Activated CD4-positive, alpha-beta memory T cell treated with anti-CD3 and anti-CD28 coated beads for 36 hours (primary cell): ENCODE measurements around the gene STARD3. TPM values are rescaled to one million over a fixed set of nuclear protein-coding genes. Genes with fewer than 3 reads are reported as not detected.

Experiments used
- CTCF ChIA-PET: fragments of 350-600 bp; sonication (Branson Sonifier 250); formaldehyde crosslinking; loops from one replicate; lab custom pipeline; 2021; ENCODE audit warnings: antibody characterized with exemption, inconsistent platforms; lab: Charles Lee
- POLR2A ChIA-PET: fragments of 350-600 bp; sonication (Branson Sonifier 250); formaldehyde crosslinking; loops from one replicate; lab custom pipeline; 2021; ENCODE audit warnings: antibody characterized with exemption; lab: Charles Lee
- DNase-seq: peaks from one replicate; pipeline ENCODE4 v3.0.0-alpha.2; 2020
- H3K27ac Mint-ChIP-seq: one replicate; pipeline ENCODE4 v1.8.0; 2021; ENCODE audit warnings: mixed read lengths
- H3K27me3 Mint-ChIP-seq: one replicate; pipeline ENCODE4 v1.8.0; 2021; ENCODE audit warnings: mixed read lengths
- H3K36me3 Mint-ChIP-seq: one replicate; pipeline ENCODE4 v1.8.0; 2021; ENCODE audit warnings: mixed read lengths
- H3K4me1 Mint-ChIP-seq: one replicate; pipeline ENCODE4 v1.8.0; 2021; ENCODE audit warnings: low read depth, mixed read lengths
- H3K4me3 Mint-ChIP-seq: one replicate; pipeline ENCODE4 v1.8.0; 2021; ENCODE audit warnings: mild to moderate bottlenecking, mixed read lengths
- H3K9me3 Mint-ChIP-seq: one replicate; pipeline ENCODE4 v1.8.0; 2021; ENCODE audit warnings: mixed read lengths
- intact Hi-C: fragments of 100-400 bp; cut with micrococcal nuclease; formaldehyde crosslinking; loops from one replicate; pipeline ENCODE4 v1.15.1; 2023
- total RNA-seq, 2 experiments: library from RNA; stranded (reverse); gene quantifications; one replicate each; pipeline ENCODE4 v1.2.3, GENCODE V29; 2021

Gene STARD3
- total RNA-seq, 2 experiments from 2014 or later, result 53.6 to 60.3 TPM

DNA sequence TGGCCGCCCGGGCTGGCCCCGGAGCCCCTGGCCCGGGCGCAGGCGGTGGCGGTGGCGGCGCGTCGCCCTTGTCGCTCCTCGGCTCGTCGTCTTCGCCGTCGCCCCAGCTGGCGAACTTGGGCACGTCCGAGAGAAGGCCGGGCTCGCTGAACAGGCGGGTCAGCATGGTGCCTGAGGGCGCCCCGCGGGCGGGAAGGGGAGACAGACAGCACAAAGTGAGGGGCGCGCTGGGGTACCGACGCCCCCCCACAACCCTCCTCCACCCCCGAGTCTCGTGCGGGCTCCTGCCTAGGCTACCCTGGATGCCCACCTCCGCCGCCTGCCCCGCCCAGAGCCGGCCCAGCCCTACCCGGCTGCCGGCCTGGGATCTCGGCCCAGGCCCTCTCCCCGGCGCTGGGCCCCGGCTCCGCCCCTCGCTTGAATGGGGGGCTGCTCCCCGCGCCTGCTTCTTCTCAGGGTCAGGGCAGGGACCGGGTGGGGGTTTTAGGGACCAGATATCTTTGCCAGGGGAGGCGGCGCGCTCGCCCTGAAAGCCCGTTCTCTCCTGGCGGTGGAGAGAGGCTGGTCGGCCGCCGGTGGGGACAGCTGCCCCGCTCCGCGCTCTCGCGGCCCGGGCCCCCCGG is 30.4 kb upstream of the STARD3 start:
- Mint-ChIP-seq H3K4me1 (peaks cover 17% of the 10 kb centered on the region), H3K36me3 (no peaks in the 10 kb centered on the region), H3K4me3 (no peak overlapping the region), H3K9me3 (no peaks in the 10 kb centered on the region), H3K27me3 (peaks cover 61% of the 10 kb centered on the region), H3K27ac (no peak overlapping the region)
- CTCF ChIA-PET, result interaction anchor here (0.8 to 9.2 kb wide), 2 partner anchors 16 to 59 kb away, joined by 3 to 56 read pairs; no protein-coding TSS in a partner anchor
- intact Hi-C loops, result no loop called here
- POLR2A ChIA-PET, result no interaction called here
- no peak for DNase-seq

DNA sequence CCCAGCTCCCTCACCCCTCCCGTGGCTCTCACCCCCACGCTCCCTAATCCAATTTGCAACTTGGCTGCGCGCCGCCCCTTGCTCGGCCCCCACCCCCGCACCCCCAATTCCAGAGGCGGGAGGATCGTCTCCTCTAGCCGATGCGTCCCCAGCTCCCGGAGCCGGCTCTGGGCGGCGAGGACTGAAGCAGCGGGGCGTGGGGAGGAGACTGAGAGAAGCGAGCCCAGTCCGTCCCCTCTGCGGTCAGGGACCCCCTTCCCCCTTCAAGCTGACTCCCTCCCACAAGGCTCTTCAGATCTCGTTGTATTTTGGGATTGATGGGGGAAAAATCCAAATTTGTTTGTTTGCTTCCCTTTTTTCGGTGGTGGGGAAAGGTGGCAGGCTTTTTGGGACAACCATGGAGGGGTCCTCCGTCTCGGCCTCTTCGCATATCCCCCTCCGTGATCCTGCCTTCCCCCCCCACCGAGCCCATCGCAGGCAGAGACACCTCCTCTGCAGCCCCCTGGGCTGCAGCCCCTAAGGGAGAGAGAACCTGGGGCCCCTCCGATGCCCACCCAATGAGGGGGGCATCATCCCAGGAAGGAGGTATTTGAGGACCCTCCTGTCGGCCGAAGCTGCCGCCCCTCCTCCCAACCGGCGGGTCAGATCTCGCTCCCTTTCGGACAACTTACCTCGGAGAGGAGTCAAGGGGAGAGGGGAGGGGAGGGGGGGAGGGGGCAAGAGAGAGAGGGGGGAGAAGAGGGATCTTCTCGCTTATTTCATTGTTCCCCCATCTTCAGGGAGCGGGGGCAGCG is 29.7 kb upstream of the STARD3 start:
- DNase-seq, result no peak
- Mint-ChIP-seq H3K9me3 (no peaks in the 10 kb centered on the region), H3K4me3 (no peak overlapping the region), H3K27me3 (peaks cover 54% of the 10 kb centered on the region), H3K27ac (no peak overlapping the region), H3K36me3 (no peaks in the 10 kb centered on the region), H3K4me1 (peaks cover 17% of the 10 kb centered on the region)
- intact Hi-C loops, result no loop called here
- ChIA-PET CTCF (interaction anchor here (0.8 to 9.2 kb wide), 2 partner anchors 15 to 59 kb away, joined by 3 to 56 read pairs; no protein-coding TSS in a partner anchor), POLR2A (no interaction called here)

DNA sequence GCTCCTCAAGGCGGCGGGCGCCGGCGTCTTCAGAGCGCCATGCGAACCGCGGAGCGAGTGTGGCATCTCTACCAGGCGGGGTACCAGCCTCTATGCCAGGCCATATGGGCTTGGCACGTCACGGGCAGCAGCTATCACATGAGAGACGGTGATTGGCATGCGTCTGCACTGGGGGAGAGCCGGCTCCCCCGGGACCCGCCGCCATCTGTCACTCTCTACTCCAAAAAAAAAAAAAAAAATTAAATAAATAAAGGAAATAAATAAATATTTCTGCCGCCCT is 29.2 kb upstream of the STARD3 start, which contains the start of gene NEUROD2:
TSS of gene NEUROD2 (minus strand) at position 70 of the 280 bp plus-strand sequence. CDS start 1,321 bp downstream, outside the sequence.
- H3K4me1 Mint-ChIP-seq, result peaks cover 17% of the 10 kb centered on the region
- ChIA-PET CTCF (interaction anchor here (9.2 kb wide), 1 partner anchor 14 kb away, joined by 56 read pairs; no protein-coding TSS in a partner anchor), POLR2A (no interaction called here)
- no peak within 1 kb of the TSS for H3K4me3 Mint-ChIP-seq
- no peaks in the 10 kb centered on the region for H3K36me3 Mint-ChIP-seq
- H3K9me3 Mint-ChIP-seq, result no peaks in the 10 kb centered on the region
- H3K27ac Mint-ChIP-seq, result no peak within 1 kb of the TSS
- H3K27me3 Mint-ChIP-seq, result peaks cover 50% of the 10 kb centered on the region
- intact Hi-C loops, result no loop called here
- no peak for DNase-seq

DNA sequence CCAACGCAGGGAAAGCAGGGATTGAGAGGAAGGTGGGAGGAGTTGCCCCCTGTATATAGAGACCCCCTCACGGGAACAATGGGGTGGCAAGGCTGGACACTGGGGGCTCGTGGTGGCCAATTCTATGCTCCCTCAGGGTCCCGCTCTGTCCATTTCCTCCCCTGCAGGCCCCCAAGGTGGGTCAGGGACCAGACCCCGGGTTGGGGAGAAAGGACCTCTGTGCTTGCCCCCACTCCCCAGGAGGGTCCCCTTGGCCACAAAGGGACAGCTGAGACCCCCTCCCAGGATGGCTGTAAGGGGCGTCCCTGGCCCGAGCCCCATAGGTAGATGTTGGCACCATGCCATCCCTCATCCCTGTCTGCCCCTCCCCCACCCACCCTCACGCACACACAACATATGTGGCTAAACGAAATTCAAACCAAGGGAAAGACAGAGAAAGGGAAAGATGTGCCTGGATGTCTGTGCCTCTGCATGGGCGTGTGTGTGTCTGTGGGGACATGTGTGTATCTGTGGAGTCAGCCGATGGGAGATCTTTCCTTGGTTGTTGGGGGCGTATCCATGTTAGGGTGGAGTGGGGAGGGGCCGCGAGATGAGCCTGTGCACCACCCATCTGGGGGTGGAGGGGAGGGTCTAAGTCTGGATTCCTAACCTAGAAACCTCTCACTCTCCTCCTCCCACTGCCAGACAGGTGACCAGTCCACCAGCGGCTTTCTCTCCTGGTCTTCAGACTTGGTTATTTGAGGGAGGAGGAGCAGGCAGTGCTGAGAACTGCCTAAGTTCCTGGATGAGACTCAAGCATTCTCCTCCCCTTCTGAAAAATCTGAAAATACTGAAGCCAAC is 28.6 kb upstream of the STARD3 start:
- Mint-ChIP-seq H3K27me3 (peaks cover 49% of the 10 kb centered on the region), H3K4me3 (no peak overlapping the region), H3K9me3 (no peaks in the 10 kb centered on the region), H3K36me3 (no peaks in the 10 kb centered on the region), H3K27ac (no peak overlapping the region), H3K4me1 (peaks cover 15% of the 10 kb centered on the region)
- intact Hi-C loops, result no loop called here
- POLR2A ChIA-PET, result no interaction called here
- no peak for DNase-seq
- CTCF ChIA-PET, result interaction anchor here (9.2 kb wide), 1 partner anchor 14 kb away, joined by 56 read pairs; no protein-coding TSS in a partner anchor

GRCh38 chr17:39609416-39610025 is 27.4 kb upstream of the STARD3 start:
- no peaks in the 10 kb centered on the region for H3K9me3 Mint-ChIP-seq
- no peak for DNase-seq
- no peak overlapping the region for H3K27ac Mint-ChIP-seq
- H3K36me3 Mint-ChIP-seq, result no peaks in the 10 kb centered on the region
- H3K4me3 Mint-ChIP-seq, result no peak overlapping the region
- intact Hi-C loops, result no loop called here
- H3K27me3 Mint-ChIP-seq, result peaks cover 41% of the 10 kb centered on the region
- ChIA-PET CTCF (interaction anchor here (0.7 to 0.9 kb wide), 2 partner anchors 12 to 30 kb away, joined by 3 to 4 read pairs; no protein-coding TSS in a partner anchor), POLR2A (no interaction called here)
- H3K4me1 Mint-ChIP-seq, result peaks cover 10% of the 10 kb centered on the region

GRCh38 chr17:39611401-39612112 is 25.4 kb upstream of the STARD3 start:
- no peaks in the 10 kb centered on the region for H3K36me3 Mint-ChIP-seq

GRCh38 chr17:39612291-39612894 is 24.6 kb upstream of the STARD3 start:
- ChIA-PET POLR2A (no interaction called here), CTCF (interaction anchor here (0.6 to 4.6 kb wide), 2 partner anchors 11 to 22 kb away, joined by 3 to 47 read pairs; no protein-coding TSS in a partner anchor)
- peaks cover under 1% of the 10 kb centered on the region for H3K4me1 Mint-ChIP-seq
- H3K9me3 Mint-ChIP-seq, result no peaks in the 10 kb centered on the region
- no peak overlapping the region for H3K4me3 Mint-ChIP-seq
- peaks cover 29% of the 10 kb centered on the region for H3K27me3 Mint-ChIP-seq
- intact Hi-C loops, result no loop called here
- no peak overlapping the region for H3K27ac Mint-ChIP-seq
- no peak for DNase-seq
- no peaks in the 10 kb centered on the region for H3K36me3 Mint-ChIP-seq

More at GRCh38 chr17:39611401-39612112, 25.4 kb upstream of the STARD3 start:
- no peak for DNase-seq
- Mint-ChIP-seq H3K4me3 (no peak overlapping the region), H3K9me3 (no peaks in the 10 kb centered on the region), H3K27ac (no peak overlapping the region), H3K27me3 (peaks cover 34% of the 10 kb centered on the region), H3K4me1 (peaks cover 5% of the 10 kb centered on the region)
- ChIA-PET CTCF (interaction anchor here (4.6 kb wide), 1 partner anchor 12 kb away, joined by 47 read pairs; no protein-coding TSS in a partner anchor), POLR2A (no interaction called here)
- intact Hi-C loops, result no loop called here

GRCh38 chr17:39612935-39613464 is 23.9 kb upstream of the STARD3 start:
- ChIA-PET CTCF (interaction anchor here (4.6 kb wide), 1 partner anchor 10 kb away, joined by 47 read pairs; no protein-coding TSS in a partner anchor), POLR2A (no interaction called here)

DNA sequence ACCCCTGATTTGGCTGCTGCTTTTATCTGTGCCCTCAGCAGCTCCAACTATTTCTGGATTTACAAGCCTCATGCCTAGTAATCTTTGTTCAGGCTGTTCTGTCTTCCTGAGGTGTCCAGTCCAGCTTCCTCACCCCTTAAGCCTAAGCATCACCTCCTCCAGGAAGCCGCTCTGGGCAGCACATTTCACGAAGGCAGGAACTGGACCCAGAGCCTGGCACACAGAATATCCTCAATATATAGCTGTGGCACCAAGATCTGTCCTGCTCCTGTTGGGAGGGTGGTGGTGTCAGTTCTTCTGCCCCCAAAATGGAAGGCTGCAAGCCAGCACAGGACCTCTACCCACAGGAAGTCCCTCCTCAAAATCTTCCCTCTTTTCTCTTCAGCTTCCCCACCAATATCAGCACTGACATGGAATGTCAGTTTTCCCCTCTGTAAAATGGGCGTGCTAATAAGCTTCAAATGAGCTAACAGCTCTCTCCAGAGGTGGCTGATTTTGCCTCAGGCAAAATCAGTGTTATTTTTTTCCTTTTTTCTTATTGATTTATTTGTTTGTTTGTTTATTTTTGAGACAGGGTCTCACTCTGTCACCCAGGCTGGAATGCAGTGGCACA is 22.3 kb upstream of the STARD3 start:
- ChIA-PET CTCF (interaction anchor here (1.3 to 4.6 kb wide), 2 partner anchors 9 to 18 kb away, joined by 4 to 47 read pairs; no protein-coding TSS in a partner anchor), POLR2A (no interaction called here)
- Mint-ChIP-seq H3K9me3 (no peaks in the 10 kb centered on the region), H3K4me1 (no peaks in the 10 kb centered on the region), H3K36me3 (no peaks in the 10 kb centered on the region), H3K27me3 (peaks cover 16% of the 10 kb centered on the region), H3K27ac (no peak overlapping the region), H3K4me3 (no peak overlapping the region)
- no peak for DNase-seq
- intact Hi-C loops, result no loop called here

More at GRCh38 chr17:39612935-39613464, 23.9 kb upstream of the STARD3 start:
- H3K27ac Mint-ChIP-seq, result no peak overlapping the region
- H3K27me3 Mint-ChIP-seq, result peaks cover 29% of the 10 kb centered on the region
- no peak for DNase-seq
- H3K9me3 Mint-ChIP-seq, result no peaks in the 10 kb centered on the region
- no peak overlapping the region for H3K4me3 Mint-ChIP-seq
- H3K36me3 Mint-ChIP-seq, result no peaks in the 10 kb centered on the region
- no peaks in the 10 kb centered on the region for H3K4me1 Mint-ChIP-seq
- intact Hi-C loops, result no loop called here

GRCh38 chr17:39615434-39615833 is 21.5 kb upstream of the STARD3 start:
- Mint-ChIP-seq H3K9me3 (no peaks in the 10 kb centered on the region), H3K27ac (no peak overlapping the region), H3K4me1 (no peaks in the 10 kb centered on the region), H3K36me3 (no peaks in the 10 kb centered on the region), H3K27me3 (peaks cover 14% of the 10 kb centered on the region), H3K4me3 (no peak overlapping the region)
- intact Hi-C loops, result no loop called here
- CTCF ChIA-PET, result no interaction called here
- POLR2A ChIA-PET, result no interaction called here
- DNase-seq, result no peak
